Measurements from ENCODE around the gene MAGEC2.

Gene MAGEC2

GRCh38 chrX:142204522-142205433 is at the start of gene MAGEC2:
TSS of gene MAGEC2 (minus strand) at chrX:142205290. CDS start at chrX:142203987, 1,303 bp downstream.
- TF ChIP-seq CTCF (conservative IDR thresholded peaks at IDR 0.05; ENCODE audit: low read depth, low read length) = no peak
- DNase-seq (ENCODE audit: low read depth) = no peak

GRCh38 chrX:142251680-142252079 is 46.6 kb upstream of the MAGEC2 start:
- TF ChIP-seq CTCF (conservative IDR thresholded peaks at IDR 0.05; ENCODE audit: low read depth, low read length) = no peak
- no peak for DNase-seq (ENCODE audit: low read depth)
- H3K4me3 ChIP-seq (ENCODE audit: low read length) = no peak overlapping the region

More at GRCh38 chrX:142204522-142205433, at the start of gene MAGEC2:
- H3K4me3 ChIP-seq (ENCODE audit: low read length) = no peak within 1 kb of the TSS

- no peak overlapping the region for H3K4me3 ChIP-seq (ENCODE audit: low read length)
- no peak for TF ChIP-seq CTCF (conservative IDR thresholded peaks at IDR 0.05; ENCODE audit: low read depth, low read length)
- DNase-seq (ENCODE audit: low read depth) = no peak
Measured at GRCh38 chrX:142251202-142251601, 46.1 kb upstream of the MAGEC2 start.

GRCh38 chrX:142250502-142250901 is 45.4 kb upstream of the MAGEC2 start:
- H3K4me3 ChIP-seq (ENCODE audit: low read length) = no peak overlapping the region
- DNase-seq (ENCODE audit: low read depth) = no peak
- no peak for TF ChIP-seq CTCF (conservative IDR thresholded peaks at IDR 0.05; ENCODE audit: low read depth, low read length)

GRCh38 chrX:142249721-142250120 is 44.6 kb upstream of the MAGEC2 start:
- no peak for DNase-seq (ENCODE audit: low read depth)
- H3K4me3 ChIP-seq (ENCODE audit: low read length) = no peak overlapping the region
- no peak for TF ChIP-seq CTCF (conservative IDR thresholded peaks at IDR 0.05; ENCODE audit: low read depth, low read length)

- TF ChIP-seq CTCF (conservative IDR thresholded peaks at IDR 0.05; ENCODE audit: low read depth, low read length) = no peak
- no peak overlapping the region for H3K4me3 ChIP-seq (ENCODE audit: low read length)
- DNase-seq (ENCODE audit: low read depth) = no peak
Measured at GRCh38 chrX:142244568-142244967, 39.5 kb upstream of the MAGEC2 start.

GRCh38 chrX:142238536-142238935 is 33.4 kb upstream of the MAGEC2 start:
- no peak overlapping the region for H3K4me3 ChIP-seq (ENCODE audit: low read length)
- no peak for TF ChIP-seq CTCF (conservative IDR thresholded peaks at IDR 0.05; ENCODE audit: low read depth, low read length)
- no peak for DNase-seq (ENCODE audit: low read depth)
